Loucy (cell line): ENCODE measurements around the gene TUBGCP5.
A peak's percentile ranks its signal among the peaks of the same experiment; 100 is the strongest.
"Not testable (repeated sequence)": the region's sequence is repeated elsewhere in the genome, so short reads cannot be mapped to it uniquely, and the experiment has no call there.

Source experiments
- H2AFZ ChIP-seq: fragments of 200-600 bp; sonication (generic); 2 replicates; pipeline ENCODE4 v1.6.0; 2016; ENCODE audit warnings: antibody characterized with exemption, mild to moderate bottlenecking, low read length, moderate library complexity
- H3F3A ChIP-seq: fragments of 200-600 bp; 2 replicates; pipeline ENCODE4 v1.6.0; 2016; ENCODE audit warnings: antibody characterized with exemption, low read depth, mild to moderate bottlenecking
- H3K27me3 ChIP-seq: fragments of 200-600 bp; sonication (generic); 2 replicates; pipeline ENCODE4 v1.6.1; 2014; ENCODE audit warnings: low read length, mild to moderate bottlenecking; ENCODE audit not compliant: insufficient read depth, poor library complexity, severe bottlenecking
- H3K36me3 ChIP-seq: fragments of 200-600 bp; sonication (generic); 2 replicates; pipeline ENCODE4 v1.6.1; 2016; ENCODE audit warnings: low read length; ENCODE audit not compliant: insufficient read depth
- H3K4me1 ChIP-seq: fragments of 200-600 bp; sonication (generic); 2 replicates; pipeline ENCODE4 v1.5.1; 2014; ENCODE audit warnings: low read length, mild to moderate bottlenecking; ENCODE audit not compliant: insufficient read depth, poor library complexity, severe bottlenecking
- H3K4me2 ChIP-seq: fragments of 200-600 bp; sonication (generic); 2 replicates; pipeline ENCODE4 v1.6.0; 2014; ENCODE audit warnings: antibody characterized with exemption, low read length, low read depth, mild to moderate bottlenecking; ENCODE audit not compliant: poor library complexity, severe bottlenecking
- H3K4me3 ChIP-seq: fragments of 200-600 bp; sonication (generic); 2 replicates; pipeline ENCODE4 v1.5.1; 2014; ENCODE audit warnings: low read length, mild to moderate bottlenecking, mixed read lengths; ENCODE audit not compliant: poor library complexity, severe bottlenecking
- H3K79me2 ChIP-seq: fragments of 200-600 bp; sonication (generic); 2 replicates; pipeline ENCODE4 v1.6.1; 2014; ENCODE audit warnings: low read length; ENCODE audit not compliant: insufficient read depth
- H3K9ac ChIP-seq: fragments of 200-600 bp; sonication (generic); 2 replicates; pipeline ENCODE4 v1.6.0; 2014; ENCODE audit warnings: mild to moderate bottlenecking, low read depth, low read length, moderate library complexity; ENCODE audit not compliant: poor library complexity, severe bottlenecking
- H3K9me2 ChIP-seq: fragments of 200-600 bp; sonication (generic); replicated peaks from 2 replicates; pipeline ENCODE4 v1.6.1; 2016; ENCODE audit warnings: low read depth, low read length, mixed read lengths
- H3K9me3 ChIP-seq: fragments of 200-600 bp; sonication (generic); 2 replicates; pipeline ENCODE4 v1.6.1; 2014; ENCODE audit warnings: mild to moderate bottlenecking, antibody characterized with exemption, low read length, low read depth; ENCODE audit not compliant: insufficient read depth
- H4K20me1 ChIP-seq: fragments of 200-600 bp; sonication (generic); 2 replicates; pipeline ENCODE4 v1.6.0; 2014; ENCODE audit warnings: antibody characterized with exemption, low read length, mild to moderate bottlenecking; ENCODE audit not compliant: insufficient read depth, poor library complexity, severe bottlenecking
- CTCF ChIP-seq: fragments of 200-600 bp; sonication (generic); conservative IDR thresholded peaks from 2 replicates; pipeline ENCODE4 v1.5.1; 2014; ENCODE audit warnings: mild to moderate bottlenecking, antibody characterized with exemption, low read length
- EZH2phosphoT487 ChIP-seq: fragments of 200-600 bp; IDR thresholded peaks from 2 replicates; pipeline ENCODE4 v1.6.1; 2018; ENCODE audit warnings: antibody characterized with exemption, mild to moderate bottlenecking, moderate library complexity, borderline replicate concordance

The TUBGCP5 gene

GRCh38 chr15:23039143-23039916 lies at the start of gene TUBGCP5:
Gene TUBGCP5 (minus strand): TSS chr15:23039569. CDS start chr15:23039543, 26 bp downstream.
- TF ChIP-seq CTCF: peak; percentile 40
- no peak for TF ChIP-seq EZH2phosphoT487
- peaks cover 9% of the 10 kb centered on the region for H3K4me1 ChIP-seq

GRCh38 chr15:23083115-23083514 lies 43.7 kb upstream of the TUBGCP5 start:
- Histone ChIP-seq H2AFZ (no peak overlapping the region), H3K9me2 (no peaks in the 10 kb centered on the region), H3K4me3 (no peak overlapping the region), H3K36me3 (no peaks in the 10 kb centered on the region), H3K27me3 (no peaks in the 10 kb centered on the region), H3K9ac (no peak overlapping the region), H4K20me1 (no peaks in the 10 kb centered on the region), H3K79me2 (no peaks in the 10 kb centered on the region), H3K4me2 (no peak overlapping the region), H3F3A (no peaks in the 10 kb centered on the region), H3K4me1 (no peaks in the 10 kb centered on the region), H3K9me3 (no peaks in the 10 kb centered on the region)
- TF ChIP-seq EZH2phosphoT487 (no peak), CTCF (no peak)

More at GRCh38 chr15:23039143-23039916, at the start of gene TUBGCP5:
- no peaks in the 10 kb centered on the region for H3K9me2 ChIP-seq
- H3K9ac ChIP-seq: peak within 1 kb of the TSS; percentile 83
- no peaks in the 10 kb centered on the region for H3K9me3 ChIP-seq
- H3K27me3 ChIP-seq: no peaks in the 10 kb centered on the region
- H3F3A ChIP-seq: 0 out of 2 replicates have a peak, but pooled peaks cover 3% of the 10 kb centered on the region
- H3K4me3 ChIP-seq: peak within 1 kb of the TSS; percentile 80
- no peaks in the 10 kb centered on the region for H3K36me3 ChIP-seq
- H4K20me1 ChIP-seq: no peaks in the 10 kb centered on the region
- H3K79me2 ChIP-seq: peaks cover 17% of the 10 kb centered on the region
- peak within 1 kb of the TSS; percentile 96 for H3K4me2 ChIP-seq
- H2AFZ ChIP-seq: peak within 1 kb of the TSS; percentile 95

GRCh38 chr15:23081996-23082737 lies 42.8 kb upstream of the TUBGCP5 start:
- not testable (repeated sequence) for H3K9me3 ChIP-seq, H4K20me1 ChIP-seq, H3K4me1 ChIP-seq, H3K36me3 ChIP-seq, H3K9ac ChIP-seq, H3K27me3 ChIP-seq, H3K4me3 ChIP-seq, H3K4me2 ChIP-seq, H3K9me2 ChIP-seq, H2AFZ ChIP-seq, H3K79me2 ChIP-seq, H3F3A ChIP-seq
